VCaP (cell line): Measurements from ENCODE around the gene LRRC56.

Experiments
- H3K27ac ChIP-seq: fragments of 450-650 bp; 2 replicates; pipeline ENCODE4 v1.5.1; 2017
- TF ChIP-seq, protein P1 (sequence below): fragments of 450-650 bp; conservative IDR thresholded peaks from 2 replicates; pipeline ENCODE4 v1.5.1; 2017; ENCODE audit warnings: mild to moderate bottlenecking, moderate library complexity

LRRC56 gene

DNA sequence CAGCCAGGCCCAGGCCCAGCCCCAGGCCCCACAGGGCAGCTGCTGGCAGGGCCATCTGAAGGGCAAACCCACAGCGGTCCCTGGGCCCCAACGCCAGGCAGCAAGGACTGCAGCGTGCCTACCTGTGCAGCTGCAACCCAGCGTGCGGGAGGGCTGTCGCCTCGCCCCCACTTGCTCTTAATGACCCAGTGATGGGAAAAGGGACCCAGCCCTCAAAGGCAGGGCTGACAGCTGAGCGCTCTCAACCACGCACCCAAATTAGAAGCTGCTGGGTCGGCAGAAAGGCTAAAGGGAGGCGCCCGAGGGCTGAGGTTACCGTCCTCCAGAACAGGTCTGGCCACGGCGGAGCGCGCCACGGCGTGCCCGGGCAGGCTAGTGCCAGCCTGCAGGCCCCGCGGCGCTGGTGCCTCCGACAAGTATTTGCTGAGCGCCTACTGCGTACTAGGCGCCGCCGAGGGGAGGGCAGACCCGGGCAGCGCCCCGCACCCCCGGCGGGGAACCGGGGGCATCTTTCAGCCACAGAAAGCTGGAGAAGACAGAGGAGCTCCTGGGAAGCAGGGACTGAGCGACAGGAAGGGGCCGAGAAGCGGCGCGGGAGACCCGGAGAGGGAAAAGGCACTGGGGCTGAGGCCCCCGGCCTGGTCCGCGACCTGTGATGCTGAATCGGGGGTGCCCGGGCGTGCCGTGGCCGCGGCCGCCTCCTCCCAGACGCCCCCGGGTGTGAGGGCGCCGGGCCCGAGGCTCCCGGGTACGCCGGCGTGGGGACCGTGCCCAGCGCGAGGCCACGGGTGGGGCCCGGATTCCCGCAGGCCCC, 2.7 kb upstream of the LRRC56 start:
- TF ChIP-seq, protein P1, sequence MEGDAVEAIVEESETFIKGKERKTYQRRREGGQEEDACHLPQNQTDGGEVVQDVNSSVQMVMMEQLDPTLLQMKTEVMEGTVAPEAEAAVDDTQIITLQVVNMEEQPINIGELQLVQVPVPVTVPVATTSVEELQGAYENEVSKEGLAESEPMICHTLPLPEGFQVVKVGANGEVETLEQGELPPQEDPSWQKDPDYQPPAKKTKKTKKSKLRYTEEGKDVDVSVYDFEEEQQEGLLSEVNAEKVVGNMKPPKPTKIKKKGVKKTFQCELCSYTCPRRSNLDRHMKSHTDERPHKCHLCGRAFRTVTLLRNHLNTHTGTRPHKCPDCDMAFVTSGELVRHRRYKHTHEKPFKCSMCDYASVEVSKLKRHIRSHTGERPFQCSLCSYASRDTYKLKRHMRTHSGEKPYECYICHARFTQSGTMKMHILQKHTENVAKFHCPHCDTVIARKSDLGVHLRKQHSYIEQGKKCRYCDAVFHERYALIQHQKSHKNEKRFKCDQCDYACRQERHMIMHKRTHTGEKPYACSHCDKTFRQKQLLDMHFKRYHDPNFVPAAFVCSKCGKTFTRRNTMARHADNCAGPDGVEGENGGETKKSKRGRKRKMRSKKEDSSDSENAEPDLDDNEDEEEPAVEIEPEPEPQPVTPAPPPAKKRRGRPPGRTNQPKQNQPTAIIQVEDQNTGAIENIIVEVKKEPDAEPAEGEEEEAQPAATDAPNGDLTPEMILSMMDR, result no peak
- peak overlapping the region; percentile 86 for H3K27ac ChIP-seq

DNA sequence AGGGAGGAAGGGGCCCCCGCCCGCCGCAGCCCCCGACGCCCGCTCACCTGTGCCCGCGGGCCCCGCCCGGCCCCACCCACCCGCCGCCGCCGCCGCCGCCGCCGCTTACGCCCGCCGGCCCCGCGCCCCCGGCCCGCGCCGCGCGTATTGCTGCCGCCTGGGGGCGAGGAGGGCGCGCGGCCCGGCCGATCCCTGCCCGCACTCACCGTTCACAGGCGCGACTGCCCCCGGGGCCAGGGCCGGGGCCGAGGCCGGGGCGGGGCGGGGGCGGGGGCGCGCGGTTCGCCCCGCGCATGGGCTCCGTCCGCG, 2.2 kb upstream of the LRRC56 start:
- TF ChIP-seq, protein P1, result no peak; the same call in 1 of the 2 replicates
- H3K27ac ChIP-seq, result peak overlapping the region; percentile 86

DNA sequence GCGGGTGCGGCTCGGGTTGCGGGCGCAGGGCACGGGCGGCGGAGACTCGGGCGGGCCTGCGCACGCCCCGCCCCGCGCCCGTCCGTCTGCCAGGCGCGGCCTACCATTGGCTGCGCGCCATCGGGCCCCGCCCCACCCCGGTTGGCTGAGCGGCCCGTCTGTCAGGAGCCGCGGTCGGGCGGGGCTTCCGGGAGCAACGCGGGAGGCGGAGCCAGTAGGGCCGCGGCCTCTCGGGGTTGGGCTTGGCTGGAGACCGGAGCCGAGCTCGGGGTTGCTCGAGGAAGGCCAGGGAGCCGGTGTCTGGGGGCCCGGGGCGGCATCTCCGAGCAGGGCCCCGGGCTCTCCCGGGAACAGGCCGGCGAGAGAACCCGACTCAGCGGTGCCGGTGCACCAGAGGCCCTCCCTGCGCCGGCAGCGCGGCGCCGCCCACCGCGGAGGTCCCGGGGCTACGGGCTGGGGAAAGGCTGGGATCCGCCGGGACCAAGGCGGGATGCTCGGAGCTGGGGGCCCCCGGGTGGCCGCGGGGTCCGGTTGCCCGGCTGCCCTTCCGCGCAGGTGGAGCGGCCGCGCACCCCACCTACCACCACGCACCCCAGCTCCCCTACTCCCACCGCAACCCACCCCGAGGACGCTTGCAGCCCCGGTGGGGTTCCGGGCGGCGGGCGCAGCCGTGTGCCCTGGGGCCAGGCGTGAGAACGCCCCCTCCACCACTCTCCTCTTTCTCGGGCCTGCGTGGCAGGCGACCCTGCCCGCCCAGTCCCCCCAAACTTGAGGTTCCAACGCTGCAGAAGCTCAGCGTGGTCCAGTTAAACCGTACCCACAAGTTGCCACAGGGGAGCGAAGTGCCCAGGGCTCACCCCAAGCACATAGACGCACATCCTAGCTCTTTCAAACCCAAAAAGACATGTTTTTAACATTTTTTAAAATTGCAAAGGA, 1.5 kb upstream of the LRRC56 start, which contains the start of gene HRAS:
Gene HRAS (minus strand): TSS at position 58 of the 936 bp plus-strand sequence.
- peak within 1 kb of the TSS; percentile 86 for H3K27ac ChIP-seq
- TF ChIP-seq, protein P1, result no peak

DNA sequence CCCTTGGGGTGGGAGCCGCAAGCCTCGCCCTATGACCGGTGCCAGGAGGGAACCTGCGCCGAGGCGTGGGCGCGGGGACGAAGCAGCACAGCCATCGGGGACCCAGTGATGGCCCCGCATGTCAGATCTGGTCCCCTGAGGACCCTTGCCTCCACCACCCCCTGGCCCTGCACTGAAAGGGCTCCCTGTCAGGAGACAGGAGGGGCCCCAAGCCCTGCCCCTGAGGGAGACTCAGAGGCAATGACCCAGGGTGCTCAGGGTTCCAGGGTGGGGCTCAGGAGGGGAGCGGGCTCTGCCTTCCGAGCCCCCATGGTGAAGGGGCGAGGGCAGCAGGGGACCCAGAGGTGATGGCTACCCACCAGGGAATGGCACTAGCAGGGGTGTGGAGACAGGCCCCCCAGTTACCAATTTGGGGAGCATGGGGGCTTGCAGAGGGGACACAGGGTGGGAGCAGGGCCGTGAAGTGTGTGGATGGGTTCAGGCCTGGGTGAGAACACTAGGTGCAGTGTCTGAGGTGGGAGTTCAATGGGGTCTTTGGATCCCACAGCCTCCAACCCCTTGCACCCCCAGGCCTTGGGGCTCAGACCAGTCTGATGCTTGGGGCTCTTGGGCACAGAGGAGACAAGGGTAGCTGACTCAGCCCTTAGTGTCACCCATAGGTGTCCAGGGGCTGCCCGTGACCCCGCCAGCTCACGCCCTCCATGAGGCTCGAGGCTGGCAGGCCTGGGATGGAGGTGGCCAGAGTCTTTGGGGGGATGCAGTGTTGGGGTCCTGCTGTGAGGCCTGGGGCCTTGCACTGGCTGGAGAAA, 499 bp downstream of the LRRC56 start:
- TF ChIP-seq, protein P1, result no peak
- H3K27ac ChIP-seq, result peak overlapping the region; percentile 86

DNA sequence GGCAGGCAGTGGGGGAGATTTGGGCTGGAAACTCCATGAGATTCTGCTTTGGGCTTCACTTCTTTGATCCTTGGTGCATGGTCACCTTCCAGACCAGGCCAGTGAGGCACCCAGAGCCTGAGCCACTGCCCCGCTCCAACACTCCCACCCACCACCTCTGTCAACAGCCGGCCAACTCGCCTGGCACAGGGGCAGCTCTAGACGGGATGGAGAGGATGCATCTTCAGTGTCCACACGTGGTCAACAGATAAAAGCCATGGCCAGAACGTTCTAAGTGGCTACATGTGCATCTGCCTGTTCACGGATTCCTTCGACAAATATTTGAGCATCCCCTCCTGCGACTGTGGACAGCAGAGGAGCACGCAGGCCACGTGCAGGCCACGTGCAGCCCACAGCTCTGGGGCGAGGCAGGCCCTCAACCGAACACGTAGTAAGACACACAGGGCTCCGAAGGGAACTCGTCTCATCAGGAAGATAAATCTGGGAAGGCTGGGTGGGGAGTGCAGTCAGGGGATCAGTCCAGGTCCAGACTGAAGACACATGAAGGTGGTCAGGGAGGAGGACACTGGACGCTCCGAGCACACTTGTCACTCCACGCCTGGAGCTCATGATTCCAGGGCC, 1.2 kb downstream of the LRRC56 start:
- H3K27ac ChIP-seq, result peak overlapping the region; percentile 86; the same call in 1 of the 2 replicates
- TF ChIP-seq, protein P1, result no peak

DNA sequence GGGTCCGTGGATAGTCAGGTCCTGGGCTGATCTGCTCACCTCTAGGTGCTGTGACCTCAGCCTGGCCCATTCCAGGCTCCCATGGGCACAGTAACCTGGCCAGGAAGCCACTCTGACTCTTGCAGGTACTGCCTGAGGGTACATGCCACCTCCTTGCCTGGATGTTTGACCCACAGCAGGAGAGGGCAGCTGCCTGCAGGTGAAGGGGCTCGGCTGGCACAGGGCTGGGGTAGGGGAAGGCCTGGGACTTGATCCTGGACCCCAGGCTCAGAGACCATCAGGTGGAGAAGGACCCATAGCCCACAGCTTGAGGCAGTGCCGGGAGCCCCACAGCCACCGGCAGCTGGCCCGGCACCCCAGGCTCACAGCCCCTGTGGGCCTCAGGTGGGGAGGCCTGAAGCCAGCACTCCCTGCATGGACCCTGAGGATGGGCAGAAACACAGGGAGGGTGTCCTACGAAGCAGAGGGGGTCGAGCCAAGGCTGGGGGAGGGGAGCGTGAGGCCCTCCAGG, 2.7 kb downstream of the LRRC56 start:
- H3K27ac ChIP-seq, result no peak overlapping the region
- TF ChIP-seq, protein P1, result no peak
